ENCODE data around the gene SAMD14.

The SAMD14 gene

DNA sequence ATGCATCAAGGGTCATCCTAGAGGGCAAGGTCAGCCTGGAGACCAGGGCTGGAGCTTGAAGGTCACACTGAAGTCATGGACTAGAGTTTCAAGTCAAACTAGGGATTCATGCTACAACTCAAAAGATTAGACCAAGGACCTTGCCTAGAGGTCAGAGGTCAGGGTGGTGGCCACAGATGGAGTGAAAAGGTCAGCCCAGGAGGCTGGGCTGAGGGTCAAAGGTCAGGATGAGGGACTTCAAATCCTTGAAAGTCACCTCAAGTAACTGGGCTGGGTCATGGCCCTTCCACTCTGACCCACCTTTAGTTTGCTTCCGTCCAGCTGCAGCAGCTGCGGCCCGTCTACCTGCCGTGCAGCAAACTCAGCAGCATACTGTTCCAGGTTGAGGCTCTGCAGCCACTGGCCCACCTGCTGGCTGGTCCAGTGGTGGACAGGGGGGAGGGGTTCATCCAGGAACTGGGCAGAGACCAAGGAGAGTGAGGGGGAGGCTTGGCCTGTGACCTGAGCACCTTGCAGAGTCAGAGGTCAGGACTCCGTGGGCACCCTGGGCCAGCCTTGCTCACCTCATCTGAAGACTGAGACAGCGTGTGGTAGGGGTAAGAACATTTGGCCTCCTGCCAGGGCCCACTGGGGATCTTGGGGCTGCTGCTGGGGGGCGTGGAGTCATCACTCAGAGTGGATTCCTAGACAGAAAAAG lies 16.2 kb downstream of the SAMD14 start:
- no peak for DNase-seq (ENCODE audit: low read depth in 2 of 2, low spot score in 1 of 2)

DNA sequence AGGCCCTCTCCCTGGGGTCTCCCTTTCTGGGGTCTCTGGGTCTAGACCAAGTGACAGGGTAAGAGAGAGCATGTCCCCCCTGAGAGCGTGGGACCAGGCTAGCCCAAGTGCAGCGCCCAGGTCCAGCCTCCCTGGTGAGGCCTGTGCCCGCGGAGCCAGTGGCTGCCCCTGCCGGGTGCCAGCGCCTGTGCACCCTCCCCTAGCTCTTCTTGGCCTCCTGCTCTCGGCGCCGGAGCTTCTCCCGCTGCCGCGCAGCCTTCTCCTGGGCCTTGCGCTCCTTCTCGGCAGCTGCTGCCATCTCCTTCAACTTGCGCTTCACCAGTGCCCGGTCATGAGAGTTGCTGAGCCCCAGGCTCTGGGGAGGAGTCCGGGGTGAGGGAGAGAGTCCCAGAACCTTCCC lies 17.3 kb downstream of the SAMD14 start:
- DNase-seq (ENCODE audit: low read depth in 2 of 2, low spot score in 1 of 2): no peak

DNA sequence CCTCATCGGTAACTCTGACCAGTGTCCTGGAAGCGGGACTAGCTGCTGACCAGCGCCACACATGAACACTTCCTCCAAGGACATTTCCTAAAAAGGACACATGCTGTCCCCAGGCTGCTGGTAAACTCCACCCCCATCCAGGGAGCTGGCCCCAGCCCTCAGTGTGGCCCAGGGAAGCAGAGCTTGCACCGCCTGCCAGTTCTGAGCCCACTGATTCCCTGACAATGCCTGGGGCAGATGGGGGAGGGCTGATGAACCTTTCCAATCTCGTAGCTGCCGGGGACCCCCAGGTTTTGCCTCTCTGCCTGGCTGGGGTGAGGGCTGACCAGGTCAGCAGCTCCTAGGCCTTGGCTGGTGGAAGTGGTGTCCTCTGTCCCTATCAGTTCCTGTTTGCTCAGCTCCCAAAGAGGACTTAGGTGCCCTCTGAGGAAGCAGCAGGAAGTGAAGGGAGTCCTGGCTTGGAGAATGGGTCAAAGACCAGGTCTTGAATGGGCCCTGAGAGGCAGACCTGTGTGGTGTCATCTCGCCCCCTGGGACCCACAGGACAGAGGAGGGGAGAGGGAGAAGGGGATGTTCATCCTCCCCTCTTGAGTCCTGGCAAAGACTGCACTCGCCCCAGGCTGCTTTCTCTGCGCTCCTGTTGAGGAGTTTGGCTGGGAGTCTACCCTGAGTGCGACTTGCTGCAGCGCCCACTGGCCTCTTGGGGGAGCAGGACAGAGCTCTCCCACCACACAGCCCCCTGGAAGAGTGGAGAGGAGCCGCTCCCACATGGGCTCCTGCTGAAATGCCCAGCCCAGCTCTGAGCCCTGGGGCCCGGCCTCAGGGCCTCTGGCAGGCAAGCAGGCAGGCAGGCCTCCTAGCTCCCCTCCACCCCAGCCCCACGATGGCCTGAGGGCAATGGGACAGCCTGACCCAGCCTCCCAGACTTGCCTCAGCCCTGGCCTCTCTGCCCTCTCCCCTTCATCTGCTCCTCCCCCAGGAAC lies 18.0 kb downstream of the SAMD14 start:
- DNase-seq (ENCODE audit: low read depth in 2 of 2, low spot score in 1 of 2): no peak

DNA sequence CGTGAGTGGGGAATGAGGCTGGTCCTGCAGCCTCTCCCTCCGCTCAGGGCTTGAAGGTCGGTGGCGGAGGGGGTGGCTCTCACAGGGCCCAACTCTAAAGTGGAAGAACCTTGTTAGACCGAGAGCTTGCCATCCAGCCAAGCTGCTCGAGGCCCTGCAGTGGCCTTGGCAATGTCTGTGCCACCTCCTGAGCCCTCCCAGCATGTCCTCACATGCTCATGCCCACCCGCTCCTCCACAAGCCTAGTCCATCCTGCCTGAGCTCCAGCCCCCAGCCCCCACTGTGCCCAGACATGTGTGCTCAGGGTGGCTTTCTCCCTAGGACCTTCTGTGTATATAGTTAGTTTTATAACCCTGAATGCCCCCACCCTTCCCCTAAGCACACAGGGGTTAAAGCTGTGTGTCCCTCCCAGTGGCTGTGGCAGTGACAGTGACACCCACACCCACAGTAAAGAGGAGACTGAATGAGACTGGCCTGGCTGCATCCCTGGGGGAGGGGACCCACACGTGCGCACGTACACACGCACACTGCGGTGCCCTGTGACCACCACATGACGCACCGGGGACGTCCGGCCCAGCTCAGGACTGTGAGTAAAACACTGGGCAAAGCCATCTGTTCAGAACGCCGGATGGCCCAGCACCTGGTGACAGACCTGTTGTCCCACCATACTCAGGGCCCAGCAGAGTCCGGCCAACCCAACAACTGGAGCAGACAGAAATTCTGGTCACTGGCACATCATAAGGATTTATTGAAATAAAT lies 19.2 kb downstream of the SAMD14 start:
- no peak for DNase-seq (ENCODE audit: low read depth in 2 of 2, low spot score in 1 of 2)

DNA sequence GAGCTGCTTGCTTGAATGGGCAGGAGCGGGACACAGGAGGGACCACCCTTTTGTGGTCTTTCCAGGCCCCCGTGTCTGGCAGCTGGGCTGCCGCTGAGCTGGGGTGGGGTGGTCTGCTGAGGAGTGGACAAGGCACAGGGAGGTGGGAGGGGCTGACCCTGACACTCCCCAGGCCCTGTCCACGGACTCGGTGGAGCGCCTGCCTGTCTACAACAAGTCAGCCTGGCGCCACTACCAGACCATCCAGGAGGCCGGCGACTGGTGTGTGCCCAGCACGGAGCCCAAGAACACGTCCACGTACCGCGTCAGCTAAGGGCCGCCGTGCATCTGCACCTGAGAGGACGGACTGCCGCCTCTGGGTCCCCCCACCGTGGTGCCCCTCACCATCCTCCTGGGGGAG lies 20.2 kb downstream of the SAMD14 start:
- DNase-seq (ENCODE audit: low read depth in 2 of 2, low spot score in 1 of 2): no peak

DNA sequence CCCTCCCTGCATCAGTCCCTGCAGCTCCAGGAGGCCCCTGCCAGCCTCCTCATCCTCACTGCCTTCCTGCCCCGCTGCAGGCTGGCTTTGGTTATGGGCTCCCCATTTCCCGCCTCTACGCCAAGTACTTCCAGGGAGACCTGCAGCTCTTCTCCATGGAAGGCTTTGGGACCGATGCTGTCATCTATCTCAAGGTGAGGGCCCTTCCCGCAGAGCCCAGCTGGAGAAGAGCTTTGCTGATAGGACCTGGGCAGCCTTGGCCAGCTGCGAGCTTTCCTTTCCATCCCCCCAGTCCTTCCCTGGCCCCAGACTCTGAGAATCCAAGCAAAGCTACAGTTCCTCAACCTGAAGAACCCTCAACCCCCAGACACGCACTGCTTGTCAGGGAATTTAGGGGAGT lies 20.8 kb downstream of the SAMD14 start:
- DNase-seq (ENCODE audit: low read depth in 2 of 2, low spot score in 1 of 2): no peak

DNA sequence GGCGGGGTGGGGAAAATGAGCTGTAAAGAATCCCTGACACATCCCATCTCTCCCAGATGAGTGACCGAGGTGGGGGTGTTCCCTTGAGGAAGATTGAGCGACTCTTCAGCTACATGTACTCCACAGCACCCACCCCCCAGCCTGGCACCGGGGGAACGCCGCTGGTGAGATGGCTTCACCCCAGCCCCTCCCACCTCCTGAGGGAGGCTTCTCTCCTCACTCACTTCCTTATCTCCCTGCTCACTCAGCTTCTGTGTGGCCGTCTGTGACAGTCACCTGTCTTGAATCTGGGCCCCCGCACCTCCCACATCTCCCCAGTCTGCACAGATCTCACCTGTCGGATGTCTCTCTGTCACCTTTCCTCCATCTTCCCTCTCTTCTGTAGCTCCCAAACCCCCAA lies 21.4 kb downstream of the SAMD14 start:
- no peak for DNase-seq (ENCODE audit: low read depth in 2 of 2, low spot score in 1 of 2)

DNA sequence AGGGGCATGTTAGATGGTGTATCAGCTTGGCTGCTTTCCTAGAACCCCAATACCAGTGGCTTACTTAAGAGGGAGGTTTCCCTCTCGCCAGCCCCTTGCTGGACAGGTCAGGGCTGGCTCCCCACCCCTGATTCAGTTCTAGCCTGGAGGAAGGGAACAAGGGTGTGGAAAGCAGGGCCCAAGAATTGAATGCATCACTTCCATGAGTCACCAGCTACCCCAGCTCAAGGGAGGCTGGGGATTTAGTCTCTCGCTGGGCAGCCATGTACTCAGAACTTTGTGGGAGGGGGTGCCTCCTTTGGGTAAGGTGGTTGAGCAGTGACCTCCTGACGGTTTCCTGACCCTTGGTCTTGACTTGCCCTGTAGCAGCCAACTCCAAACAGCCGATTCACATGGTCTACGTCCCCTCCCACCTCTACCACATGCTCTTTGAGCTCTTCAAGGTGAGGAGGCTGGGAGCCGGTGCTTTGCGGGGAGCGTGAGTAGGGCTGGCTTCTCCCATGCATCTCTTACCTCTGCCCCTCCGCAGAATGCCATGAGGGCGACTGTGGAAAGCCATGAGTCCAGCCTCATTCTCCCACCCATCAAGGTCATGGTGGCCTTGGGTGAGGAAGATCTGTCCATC lies 22.1 kb downstream of the SAMD14 start:
- no peak for DNase-seq (ENCODE audit: low read depth in 2 of 2, low spot score in 1 of 2)

DNA sequence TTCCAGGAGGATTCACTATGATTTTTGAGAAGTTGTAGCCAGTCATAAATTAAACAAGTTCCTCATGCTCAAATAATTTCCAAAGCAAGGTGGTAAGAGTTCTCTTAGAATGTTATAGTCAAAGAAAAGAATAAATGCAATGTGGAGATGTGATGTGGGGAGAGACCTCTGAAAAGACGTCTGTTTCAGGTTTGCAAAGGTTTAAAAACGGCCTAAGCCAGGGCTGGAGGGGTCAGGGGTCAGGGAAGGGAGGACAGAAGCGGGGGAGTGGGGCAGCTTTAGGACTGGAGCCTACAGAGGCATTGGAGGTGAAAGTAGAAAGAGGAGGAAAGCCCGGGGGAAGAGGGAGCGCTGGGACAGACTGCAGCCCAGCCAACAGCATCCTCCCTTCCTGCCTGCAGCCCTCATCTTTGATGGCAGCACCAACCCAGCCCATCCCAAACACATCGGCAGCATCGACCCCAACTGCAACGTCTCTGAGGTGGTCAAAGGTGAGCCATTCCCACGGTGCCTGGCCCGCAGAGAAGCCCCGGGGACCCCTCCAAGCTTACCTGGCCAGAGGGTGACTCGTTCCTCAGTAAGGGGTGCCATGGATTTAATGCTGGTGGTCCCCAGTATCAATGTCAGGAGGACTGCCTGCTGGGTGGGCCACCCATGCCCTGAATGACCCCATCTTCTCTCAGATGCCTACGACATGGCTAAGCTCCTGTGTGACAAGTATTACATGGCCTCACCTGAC lies 23.4 kb downstream of the SAMD14 start:
- DNase-seq (ENCODE audit: low read depth in 2 of 2, low spot score in 1 of 2): no peak

DNA sequence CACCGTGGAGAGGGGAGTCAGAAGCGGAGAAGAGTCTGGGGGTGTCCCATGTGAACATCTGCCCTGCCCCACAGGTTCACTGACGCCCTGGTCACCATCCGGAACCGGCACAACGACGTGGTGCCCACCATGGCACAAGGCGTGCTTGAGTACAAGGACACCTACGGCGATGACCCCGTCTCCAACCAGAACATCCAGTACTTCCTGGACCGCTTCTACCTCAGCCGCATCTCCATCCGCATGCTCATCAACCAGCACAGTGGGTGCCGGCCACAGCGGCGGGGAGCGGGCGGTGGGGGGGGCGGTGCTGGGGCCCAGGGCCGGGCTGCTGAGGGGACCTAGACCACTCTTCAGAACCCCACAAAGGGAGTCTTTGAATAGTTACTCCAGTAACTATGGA lies 24.1 kb downstream of the SAMD14 start:
- no peak for DNase-seq (ENCODE audit: low read depth in 2 of 2, low spot score in 1 of 2)

DNA sequence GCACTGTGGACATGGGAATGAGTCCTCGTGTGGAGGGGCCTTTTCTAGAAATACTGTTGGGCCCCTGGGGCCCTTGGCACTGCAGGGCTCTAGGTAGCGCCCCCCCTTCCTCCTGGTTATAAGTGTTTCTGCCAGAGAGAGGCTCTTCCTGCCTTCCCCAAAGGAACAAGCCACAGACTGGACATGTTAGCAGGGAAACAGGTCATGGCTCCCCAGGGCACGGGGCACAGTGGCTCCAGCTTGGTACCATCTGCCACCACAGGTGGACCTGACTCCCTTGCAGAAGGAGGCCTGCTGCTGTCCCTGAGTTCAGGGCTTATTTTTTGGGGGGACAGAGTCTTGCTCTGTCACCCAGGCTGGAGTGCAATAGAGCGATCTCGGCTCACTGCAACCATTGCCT lies 26.0 kb downstream of the SAMD14 start:
- DNase-seq (ENCODE audit: low read depth in 2 of 2, low spot score in 1 of 2): no peak

DNA sequence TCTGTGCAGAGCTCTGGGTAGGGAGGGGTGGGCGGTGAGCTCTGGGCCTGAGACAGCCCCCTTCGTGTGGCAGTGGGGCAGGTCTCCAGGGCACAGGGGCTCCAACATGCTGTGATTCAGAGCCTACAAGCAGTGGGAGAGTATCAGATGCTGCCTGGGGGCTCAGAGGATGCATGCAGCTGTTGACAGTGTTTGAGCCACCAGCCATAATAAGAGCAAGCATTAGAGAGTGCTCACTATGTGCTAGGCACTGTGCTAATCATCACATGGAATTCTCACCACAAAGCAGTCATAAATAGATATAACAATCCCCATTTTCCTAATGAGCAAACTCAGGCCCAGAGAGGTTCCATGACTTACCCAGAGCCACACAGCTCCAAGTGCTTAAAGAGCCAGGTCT lies 26.7 kb downstream of the SAMD14 start:
- no peak for DNase-seq (ENCODE audit: low read depth in 2 of 2, low spot score in 1 of 2)

DNA sequence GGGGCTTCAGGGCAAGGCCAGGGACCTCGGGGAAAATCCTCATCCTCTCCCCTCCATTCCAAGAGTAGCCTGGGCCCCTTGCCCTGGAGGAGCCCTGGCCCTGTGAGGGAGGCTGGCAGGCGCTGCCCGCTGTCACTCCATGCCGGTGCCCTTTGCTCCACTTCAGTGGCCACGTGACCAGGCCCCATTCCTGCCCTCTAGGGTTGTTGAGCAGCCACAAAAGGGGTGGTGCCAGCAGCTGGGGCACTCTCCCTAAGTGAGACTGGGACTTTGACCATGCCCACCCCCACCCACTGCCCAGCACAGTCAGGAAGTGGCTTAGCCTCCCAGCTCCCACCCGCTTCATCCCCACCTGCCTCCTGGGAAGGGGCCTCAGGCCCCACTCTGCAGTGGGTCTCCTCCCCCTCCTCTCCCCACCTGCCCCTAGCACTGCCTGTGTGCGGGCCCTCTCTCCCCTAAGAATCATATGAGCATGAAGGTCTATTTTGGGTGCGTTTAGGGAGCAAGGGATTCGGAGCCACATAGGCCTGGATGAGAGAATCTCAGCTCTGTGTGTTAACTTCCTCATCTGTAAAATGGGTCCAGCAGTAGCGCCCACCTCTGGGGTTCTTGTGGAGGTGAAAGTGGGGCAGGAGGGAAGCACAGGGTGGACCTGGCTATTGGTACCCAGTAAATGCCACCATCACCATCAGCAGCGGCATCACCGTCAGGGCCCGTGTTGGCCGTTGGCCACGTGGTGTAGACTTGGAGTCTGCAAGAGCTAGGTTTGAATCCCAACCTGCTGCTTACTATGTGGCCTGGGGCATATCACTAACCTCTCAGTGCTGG lies 27.6 kb downstream of the SAMD14 start:
- no peak for DNase-seq (ENCODE audit: low read depth in 2 of 2, low spot score in 1 of 2)

DNA sequence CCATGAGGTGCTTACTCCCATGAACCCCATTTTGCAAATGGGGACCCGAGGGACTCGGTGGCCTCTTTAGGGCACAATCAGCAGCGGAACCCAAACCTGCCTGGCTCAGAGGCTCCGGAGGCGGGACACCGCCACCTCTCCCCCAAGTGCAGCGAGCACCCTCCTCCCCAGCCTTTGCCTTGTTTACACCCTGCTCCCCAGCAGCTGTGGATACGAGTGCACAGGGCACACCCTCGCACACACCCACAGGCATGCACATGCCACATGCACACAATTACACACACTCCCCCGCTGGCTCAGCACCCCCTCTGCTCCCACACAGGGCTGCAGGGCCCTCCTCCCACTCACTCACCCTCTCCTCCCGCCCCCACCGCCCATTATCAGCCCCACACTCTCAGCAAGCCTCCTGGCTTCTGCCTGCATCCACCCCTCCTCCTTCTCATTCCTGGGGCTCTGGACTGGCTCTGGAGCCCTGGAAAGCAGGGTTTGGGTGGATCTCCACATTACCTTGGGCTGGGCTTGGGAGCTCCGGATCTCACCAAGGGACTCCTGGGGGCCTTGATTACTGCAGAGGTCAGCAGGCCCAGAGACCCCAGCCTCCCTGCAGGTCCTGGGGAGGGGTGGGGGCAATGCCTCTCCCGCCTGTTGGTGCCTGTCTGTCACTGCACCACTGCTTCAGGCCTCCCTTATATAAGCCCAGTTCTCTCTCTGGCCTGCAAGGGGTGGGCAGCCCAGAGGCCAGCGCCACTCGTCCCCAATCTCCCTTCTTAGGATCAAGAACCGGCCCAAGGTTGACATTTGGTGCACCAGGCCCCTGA lies 28.4 kb downstream of the SAMD14 start:
- DNase-seq (ENCODE audit: low read depth in 2 of 2, low spot score in 1 of 2): no peak

DNA sequence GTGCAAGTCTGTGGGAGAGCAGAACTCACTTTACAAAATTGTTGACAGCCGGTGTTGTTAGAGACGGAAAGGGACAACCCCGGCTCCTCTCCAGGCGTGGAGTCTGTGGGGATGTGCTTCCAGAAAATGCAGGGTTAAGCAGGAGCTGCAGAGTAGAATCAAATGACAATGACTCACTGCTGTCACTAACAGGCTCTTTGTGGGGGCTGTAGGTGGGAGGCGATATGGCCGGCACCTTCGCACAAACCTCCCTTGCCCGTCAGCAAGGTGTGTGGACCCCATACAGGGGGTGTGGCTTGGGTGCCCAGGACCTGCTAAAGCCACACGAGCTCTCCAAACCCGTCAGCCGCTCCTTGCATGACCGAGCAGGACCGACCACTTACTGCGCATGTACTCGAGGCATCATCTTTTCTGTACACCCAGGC lies 29.0 kb downstream of the SAMD14 start:
- no peak for DNase-seq (ENCODE audit: low read depth in 2 of 2, low spot score in 1 of 2)

DNA sequence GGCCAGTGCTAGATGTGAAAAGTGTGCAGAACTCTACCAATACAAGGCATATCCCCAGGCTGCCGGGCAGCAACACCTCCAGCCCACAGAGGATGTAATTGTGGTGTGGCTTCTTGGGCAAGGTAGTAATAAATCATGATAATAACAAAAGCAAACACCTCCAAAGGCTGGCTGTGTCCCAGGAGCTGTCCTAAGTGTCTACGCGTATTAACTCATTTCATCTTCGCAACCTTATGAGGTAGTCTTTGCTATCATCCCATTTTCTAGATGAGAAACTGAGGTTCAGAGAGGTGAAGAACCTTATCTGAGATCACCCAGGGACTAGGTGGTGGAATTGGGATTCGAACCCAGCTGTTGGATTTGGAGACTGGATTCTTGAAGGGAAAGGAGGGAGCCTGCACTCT lies 29.5 kb downstream of the SAMD14 start:
- DNase-seq (ENCODE audit: low read depth in 2 of 2, low spot score in 1 of 2): no peak

DNA sequence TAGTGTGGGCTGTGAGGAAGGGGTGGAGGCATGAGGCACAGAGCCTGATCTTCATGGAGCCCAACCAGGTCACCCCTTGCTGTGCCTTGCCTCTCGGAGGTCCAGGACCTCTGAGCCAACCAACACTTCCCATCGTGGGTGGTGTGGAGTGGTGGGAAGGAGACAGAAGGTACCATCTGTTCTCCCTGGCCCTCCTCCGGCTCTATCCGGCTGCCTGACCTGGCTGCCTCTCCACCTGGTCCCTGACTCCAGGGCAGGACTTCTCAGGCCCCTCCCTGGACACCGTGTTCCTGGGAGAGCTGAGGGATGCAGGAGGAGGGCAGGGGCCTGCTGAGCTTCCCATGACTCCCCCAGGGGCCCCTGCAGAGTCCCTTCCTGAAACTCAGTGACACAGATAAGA lies 31.0 kb downstream of the SAMD14 start:
- DNase-seq (ENCODE audit: low read depth in 2 of 2, low spot score in 1 of 2): no peak

DNA sequence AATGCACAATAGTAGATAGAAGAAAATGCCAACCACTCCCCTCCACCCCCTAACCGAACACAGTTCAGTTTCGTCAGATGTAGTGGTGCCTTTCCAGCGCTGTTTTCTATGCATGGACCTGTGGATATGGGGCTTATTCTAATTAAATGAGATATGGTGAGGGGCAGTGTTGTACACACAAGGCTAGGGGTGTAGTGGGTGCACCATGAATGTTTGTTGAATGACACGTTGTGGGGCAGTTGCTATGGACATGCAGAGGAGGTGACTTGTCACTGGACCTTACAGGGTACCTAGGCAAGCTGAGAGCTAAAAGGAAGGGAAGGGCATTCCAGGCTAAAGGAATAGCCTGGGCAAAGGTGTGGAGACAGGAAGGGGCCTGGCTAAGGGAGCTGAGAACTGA lies 31.4 kb downstream of the SAMD14 start:
- DNase-seq (ENCODE audit: low read depth in 2 of 2, low spot score in 1 of 2): no peak

DNA sequence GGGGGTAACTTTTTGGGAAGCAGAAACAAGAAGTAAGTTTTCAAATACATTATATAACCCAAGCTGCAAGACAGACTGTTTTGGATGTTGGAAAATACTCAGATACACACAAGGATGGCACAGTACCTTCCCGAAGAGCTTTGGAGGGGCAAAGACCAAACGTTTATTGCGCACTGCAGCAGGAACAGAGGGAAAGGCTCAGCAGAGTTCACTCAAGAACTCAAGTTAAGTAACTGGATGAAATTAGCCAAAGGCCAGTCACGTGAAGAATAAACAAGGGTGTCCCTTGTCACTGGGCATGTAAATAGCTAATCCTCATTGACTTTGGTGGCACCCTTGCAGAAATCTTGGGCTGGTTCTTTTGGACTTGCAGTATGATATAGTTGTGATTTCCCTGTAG lies 32.0 kb downstream of the SAMD14 start:
- no peak for DNase-seq (ENCODE audit: low read depth in 2 of 2, low spot score in 1 of 2)

All from stimulated activated CD8-positive, alpha-beta memory T cell treated with anti-CD3 and anti-CD28 coated beads, Interleukin-4, amount 100 ng/mL, for 4 hours (primary cell).